Panc1 (cell line): Measurements from ENCODE around the gene DUSP15.

Experiments used
- TCF7L2 ChIP-seq: IDR thresholded peaks from 2 replicates; pipeline ENCODE4 v1.6.1; 2011; ENCODE audit warnings: mild to moderate bottlenecking, low read depth, low read length, inconsistent platforms
- TF ChIP-seq, protein P1 (sequence below): fragments of 450-650 bp; IDR thresholded peaks from 2 replicates; pipeline ENCODE4 v1.5.1; 2017; ENCODE audit warnings: mild to moderate bottlenecking

DNA sequence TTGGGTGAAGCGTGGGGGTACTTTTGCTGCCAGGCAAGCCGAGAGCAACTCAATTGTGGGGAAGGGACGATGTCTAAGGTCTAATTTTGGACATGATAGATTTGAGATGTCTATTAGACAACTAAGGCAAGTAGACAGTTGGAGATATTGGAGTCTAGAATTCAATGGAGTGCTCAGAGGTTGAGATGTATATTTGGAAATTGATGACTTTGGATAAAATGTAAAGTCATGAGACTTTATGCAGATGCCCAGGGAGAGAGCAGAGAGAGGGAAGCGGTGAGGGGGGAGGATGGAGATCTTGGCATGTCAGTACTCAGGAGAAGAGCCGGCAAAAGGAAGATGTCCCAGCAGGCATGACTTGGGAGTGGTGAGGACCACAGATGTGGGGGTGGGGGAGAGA lies 44.3 kb downstream of the DUSP15 start:
- TF ChIP-seq, protein P1, sequence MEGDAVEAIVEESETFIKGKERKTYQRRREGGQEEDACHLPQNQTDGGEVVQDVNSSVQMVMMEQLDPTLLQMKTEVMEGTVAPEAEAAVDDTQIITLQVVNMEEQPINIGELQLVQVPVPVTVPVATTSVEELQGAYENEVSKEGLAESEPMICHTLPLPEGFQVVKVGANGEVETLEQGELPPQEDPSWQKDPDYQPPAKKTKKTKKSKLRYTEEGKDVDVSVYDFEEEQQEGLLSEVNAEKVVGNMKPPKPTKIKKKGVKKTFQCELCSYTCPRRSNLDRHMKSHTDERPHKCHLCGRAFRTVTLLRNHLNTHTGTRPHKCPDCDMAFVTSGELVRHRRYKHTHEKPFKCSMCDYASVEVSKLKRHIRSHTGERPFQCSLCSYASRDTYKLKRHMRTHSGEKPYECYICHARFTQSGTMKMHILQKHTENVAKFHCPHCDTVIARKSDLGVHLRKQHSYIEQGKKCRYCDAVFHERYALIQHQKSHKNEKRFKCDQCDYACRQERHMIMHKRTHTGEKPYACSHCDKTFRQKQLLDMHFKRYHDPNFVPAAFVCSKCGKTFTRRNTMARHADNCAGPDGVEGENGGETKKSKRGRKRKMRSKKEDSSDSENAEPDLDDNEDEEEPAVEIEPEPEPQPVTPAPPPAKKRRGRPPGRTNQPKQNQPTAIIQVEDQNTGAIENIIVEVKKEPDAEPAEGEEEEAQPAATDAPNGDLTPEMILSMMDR: no peak
- TF ChIP-seq TCF7L2: no peak
